PC-9 (cell line): ENCODE data around the gene C19orf53. TPM values are rescaled to one million over a fixed set of nuclear protein-coding genes. Genes with fewer than 3 reads are reported as not detected.
A peak's percentile ranks its signal among the peaks of the same experiment; 100 is the strongest.
"Not testable (repeated sequence)": the region's sequence is repeated elsewhere in the genome, so short reads cannot be mapped to it uniquely, and the experiment has no call there.

Experiments used
- BruUV-seq: library from RNA; stranded (reverse); fragments of 400-500 nt; replicated peaks from 2 replicates; lab custom pipeline; 2021; lab: Mats Ljungman, UMichigan
- CTCF ChIA-PET: fragments of 300-600 bp; sonication (Branson Sonifier 250); formaldehyde crosslinking; loops from one replicate; lab custom pipeline; 2022; ENCODE audit warnings: antibody characterized with exemption; lab: Charles Lee
- POLR2A ChIA-PET: fragments of 300-600 bp; sonication (Branson Sonifier 250); formaldehyde crosslinking; loops from one replicate; lab custom pipeline; 2022; ENCODE audit warnings: antibody characterized with exemption; ENCODE audit not compliant: unreplicated experiment; lab: Charles Lee
- DNase-seq, 2 experiments: peaks; one replicate each; pipeline versions ENCODE4 v3.0.0 to v3.0.0-alpha.2; 2015 to 2022; ENCODE audit warnings: mixed read lengths in 1 of 2
- H2AFZ ChIP-seq: fragments of 200-600 bp; sonication (generic); 2 replicates; pipeline ENCODE4 v1.8.1; 2017; ENCODE audit warnings: antibody characterized with exemption
- H3F3A ChIP-seq: fragments of 200-600 bp; sonication (generic); 2 replicates; pipeline ENCODE4 v1.8.1; 2017; ENCODE audit warnings: antibody characterized with exemption, mild to moderate bottlenecking, low read depth; ENCODE audit not compliant: insufficient read depth
- H3K27ac ChIP-seq: fragments of 200-600 bp; sonication (generic); 2 replicates; pipeline ENCODE4 v1.6.1; 2016; ENCODE audit warnings: mixed run types
- H3K27me3 ChIP-seq: fragments of 200-600 bp; sonication (generic); 2 replicates; pipeline ENCODE4 v1.6.1; 2016; ENCODE audit warnings: low read depth, mixed run types; ENCODE audit not compliant: insufficient read depth
- H3K36me3 ChIP-seq: fragments of 200-600 bp; sonication (generic); 2 replicates; pipeline ENCODE4 v1.6.1; 2016; ENCODE audit warnings: low read depth, mixed run types
- H3K4me1 ChIP-seq: fragments of 200-600 bp; sonication (generic); replicated peaks from 2 replicates; pipeline ENCODE4 v1.6.1; 2016; ENCODE audit warnings: mixed run types; ENCODE audit not compliant: insufficient read depth
- H3K4me2 ChIP-seq: fragments of 200-600 bp; sonication (generic); 2 replicates; pipeline ENCODE4 v1.6.1; 2017; ENCODE audit warnings: mixed run types
- H3K4me3 ChIP-seq: fragments of 200-600 bp; sonication (generic); 2 replicates; pipeline ENCODE4 v1.6.1; 2016; ENCODE audit warnings: mixed run types
- H3K79me2 ChIP-seq: fragments of 200-600 bp; sonication (generic); 2 replicates; pipeline ENCODE4 v1.6.1; 2017; ENCODE audit warnings: low read depth, mixed run types
- H3K9me2 ChIP-seq: fragments of 200-600 bp; sonication (generic); 2 replicates; pipeline ENCODE4 v1.8.1; 2017; ENCODE audit warnings: mild to moderate bottlenecking; ENCODE audit not compliant: insufficient read depth
- H3K9me3 ChIP-seq: fragments of 200-600 bp; sonication (generic); 2 replicates; pipeline ENCODE4 v1.8.1; 2016; ENCODE audit warnings: low read depth; ENCODE audit not compliant: insufficient read depth
- H4K20me1 ChIP-seq: fragments of 200-600 bp; sonication (generic); 2 replicates; pipeline ENCODE4 v1.8.1; 2017; ENCODE audit not compliant: insufficient read depth
- EZH2 ChIP-seq: fragments of 200-600 bp; sonication (generic); IDR thresholded peaks from 2 replicates; pipeline ENCODE4 v1.8.0; 2017; ENCODE audit warnings: antibody characterized with exemption, low read depth
- intact Hi-C: fragments of 100-400 bp; cut with micrococcal nuclease; formaldehyde crosslinking; loops from one replicate; pipeline ENCODE4 v1.10.0; 2022; ENCODE audit not compliant: unreplicated experiment
- total RNA-seq: library from RNA; stranded (reverse); gene quantifications from 2 replicates; pipeline ENCODE4 v1.2.3, GENCODE V29; 2021
- TF ChIP-seq, protein P1 (sequence below): fragments of 200-600 bp; sonication (generic); conservative IDR thresholded peaks from 2 replicates; pipeline ENCODE4 v1.6.1; 2017; ENCODE audit warnings: mixed run types, antibody characterized with exemption, mild to moderate bottlenecking, moderate library complexity

Gene C19orf53
- total RNA-seq, 1 experiment from 2014 or later, result 121 TPM

DNA sequence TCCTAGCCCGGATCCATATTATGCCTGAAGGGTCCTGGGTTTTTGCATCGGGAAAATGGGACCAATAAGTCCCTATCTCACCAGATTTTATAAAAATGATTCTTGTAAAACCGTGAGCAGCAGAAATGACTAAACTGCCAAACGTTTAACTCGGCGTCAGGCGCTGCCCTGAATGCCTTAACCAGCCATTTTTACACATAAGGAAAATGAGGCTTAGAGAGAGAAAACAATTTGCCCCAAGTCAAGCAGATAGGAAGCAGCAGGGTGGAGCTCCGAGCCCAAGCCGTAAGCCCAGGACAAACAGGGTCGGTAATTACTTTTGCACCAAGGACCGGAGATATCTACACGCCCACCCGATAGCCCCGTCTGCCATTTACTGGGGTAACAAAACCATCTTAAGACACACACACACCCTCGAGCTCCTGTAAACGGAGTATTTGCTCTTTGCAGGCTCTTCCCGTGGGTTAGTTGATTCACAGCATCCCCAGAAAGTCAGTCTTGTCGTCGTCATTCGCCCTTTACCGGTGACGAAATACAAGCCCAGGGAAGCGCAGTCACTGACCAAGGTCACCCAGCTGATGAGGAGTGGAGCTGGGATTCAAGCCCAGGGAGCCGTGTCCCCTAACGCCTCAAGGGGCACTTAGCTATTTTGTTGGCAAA is 26.0 kb upstream of the C19orf53 start:
- Histone ChIP-seq H3K4me3 (peak overlapping the region; percentile 94), H3K27me3 (no peaks in the 10 kb centered on the region), H3K4me1 (peaks cover 11% of the 10 kb centered on the region), H3K4me2 (peak overlapping the region; percentile 83), H3K36me3 (no peaks in the 10 kb centered on the region), H2AFZ (peak overlapping the region; percentile 94), H3F3A (peaks cover 24% of the 10 kb centered on the region; the same call in 1 of the 2 replicates), H3K27ac (peak overlapping the region; percentile 61), H4K20me1 (no peaks in the 10 kb centered on the region), H3K79me2 (peaks cover 21% of the 10 kb centered on the region), H3K9me3 (no peaks in the 10 kb centered on the region), H3K9me2 (no peaks in the 10 kb centered on the region)
- TF ChIP-seq, protein P1, sequence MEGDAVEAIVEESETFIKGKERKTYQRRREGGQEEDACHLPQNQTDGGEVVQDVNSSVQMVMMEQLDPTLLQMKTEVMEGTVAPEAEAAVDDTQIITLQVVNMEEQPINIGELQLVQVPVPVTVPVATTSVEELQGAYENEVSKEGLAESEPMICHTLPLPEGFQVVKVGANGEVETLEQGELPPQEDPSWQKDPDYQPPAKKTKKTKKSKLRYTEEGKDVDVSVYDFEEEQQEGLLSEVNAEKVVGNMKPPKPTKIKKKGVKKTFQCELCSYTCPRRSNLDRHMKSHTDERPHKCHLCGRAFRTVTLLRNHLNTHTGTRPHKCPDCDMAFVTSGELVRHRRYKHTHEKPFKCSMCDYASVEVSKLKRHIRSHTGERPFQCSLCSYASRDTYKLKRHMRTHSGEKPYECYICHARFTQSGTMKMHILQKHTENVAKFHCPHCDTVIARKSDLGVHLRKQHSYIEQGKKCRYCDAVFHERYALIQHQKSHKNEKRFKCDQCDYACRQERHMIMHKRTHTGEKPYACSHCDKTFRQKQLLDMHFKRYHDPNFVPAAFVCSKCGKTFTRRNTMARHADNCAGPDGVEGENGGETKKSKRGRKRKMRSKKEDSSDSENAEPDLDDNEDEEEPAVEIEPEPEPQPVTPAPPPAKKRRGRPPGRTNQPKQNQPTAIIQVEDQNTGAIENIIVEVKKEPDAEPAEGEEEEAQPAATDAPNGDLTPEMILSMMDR, result no peak
- DNase-seq, result peak in 1 of 2 experiments; percentile 36
- intact Hi-C loops, result no loop called here
- ChIA-PET POLR2A (interaction anchor here (0.6 to 1.2 kb wide), 4 partner anchors 9 to 159 kb away, joined by 3 to 7 read pairs (median 6); no protein-coding TSS in a partner anchor), CTCF (interaction anchor here (0.5 to 0.6 kb wide), 2 partner anchors 25 to 117 kb away, joined by 3 to 5 read pairs; no protein-coding TSS in a partner anchor)
- TSS peak; percentile 82 for BruUV-seq

DNA sequence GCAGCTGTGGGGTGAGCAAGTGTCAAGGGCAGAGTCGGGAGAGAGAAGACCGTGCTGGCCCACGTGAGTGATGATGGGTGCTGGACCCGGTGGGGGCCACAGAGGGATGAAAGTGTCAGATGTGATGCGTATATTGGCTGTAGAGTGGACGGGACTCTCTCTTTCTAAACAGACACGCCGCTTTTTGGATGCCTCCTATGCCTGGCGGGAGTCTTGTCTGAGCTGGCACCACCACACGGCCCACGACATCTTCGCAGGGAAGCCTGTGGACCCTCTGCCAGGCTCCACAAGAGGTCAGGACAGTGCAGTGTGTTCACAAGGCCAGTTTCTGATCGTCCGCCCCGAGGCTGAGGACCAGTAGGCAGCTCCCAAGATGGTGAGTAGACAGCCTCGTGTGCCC is 22.8 kb upstream of the C19orf53 start:
- Histone ChIP-seq H3K27ac (no peak overlapping the region), H3K36me3 (0 out of 2 replicates have a peak, but pooled peaks cover 8% of the 10 kb centered on the region), H4K20me1 (no peaks in the 10 kb centered on the region), H2AFZ (no peak overlapping the region), H3K27me3 (no peaks in the 10 kb centered on the region), H3K4me1 (peaks cover 8% of the 10 kb centered on the region), H3K4me3 (no peak overlapping the region), H3K9me2 (no peaks in the 10 kb centered on the region), H3K9me3 (no peaks in the 10 kb centered on the region), H3F3A (peaks cover 19% of the 10 kb centered on the region; the same call in 1 of the 2 replicates), H3K79me2 (peaks cover 21% of the 10 kb centered on the region), H3K4me2 (no peak overlapping the region)
- peak in 1 of 2 experiments; percentile 22 for DNase-seq
- POLR2A ChIA-PET, result no interaction called here
- intact Hi-C loops, result no loop called here
- BruUV-seq, result no TSS peak
- TF ChIP-seq EZH2, result no peak
- TF ChIP-seq, protein P1, result no peak
- CTCF ChIA-PET, result no interaction called here

DNA sequence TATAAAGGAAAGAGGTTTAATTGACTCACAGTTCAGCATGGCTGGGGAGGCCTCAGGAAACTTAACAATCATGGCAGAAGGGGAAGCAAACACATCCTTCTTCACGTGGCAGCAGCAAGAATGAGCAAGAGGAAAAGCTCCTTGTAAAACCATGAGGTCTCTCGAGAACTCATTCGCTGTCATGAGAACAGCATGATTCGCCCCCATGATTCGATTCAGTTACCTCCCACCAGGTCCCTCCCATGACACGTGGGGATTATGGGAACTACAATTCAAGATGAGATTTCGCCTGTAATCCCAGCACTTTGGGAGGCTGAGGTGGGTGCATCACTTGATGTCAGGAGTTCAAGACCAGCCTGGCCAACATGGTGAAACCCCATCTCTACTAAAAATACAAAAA is 20.6 kb upstream of the C19orf53 start:
- H3K4me2 ChIP-seq, H3K4me3 ChIP-seq, POLR2A ChIA-PET, H3K27ac ChIP-seq, BruUV-seq, H3K9me3 ChIP-seq, H3K9me2 ChIP-seq, H3K4me1 ChIP-seq, DNase-seq, H3K27me3 ChIP-seq, intact Hi-C loops, H2AFZ ChIP-seq, H4K20me1 ChIP-seq, CTCF ChIA-PET, H3F3A ChIP-seq: not testable (repeated sequence)
- Histone ChIP-seq H3K79me2 (peaks cover 14% of the 10 kb centered on the region), H3K36me3 (peaks cover 14% of the 10 kb centered on the region; the same call in 1 of the 2 replicates)
